CD4-positive, alpha-beta memory T cell (primary cell): ENCODE results near the gene NUP37. TPM values are rescaled to one million over a fixed set of nuclear protein-coding genes. Genes with fewer than 3 reads are reported as not detected.
A peak's percentile ranks its signal among the peaks of the same experiment; 100 is the strongest.
"Not testable (repeated sequence)": the region's sequence is repeated elsewhere in the genome, so short reads cannot be mapped to it uniquely, and the experiment has no call there.

Experiments used
- CTCF ChIA-PET: fragments of 350-600 bp; sonication (Branson Sonifier 250); formaldehyde crosslinking; loops from one replicate; lab custom pipeline; 2021; ENCODE audit warnings: inconsistent platforms; ENCODE audit not compliant: partially characterized antibody; lab: Charles Lee
- POLR2A ChIA-PET: fragments of 350-600 bp; sonication (Branson Sonifier 250); formaldehyde crosslinking; loops from one replicate; lab custom pipeline; 2021; ENCODE audit not compliant: partially characterized antibody; lab: Charles Lee
- DNase-seq, 5 donors: peaks; one replicate each; pipeline versions ENCODE4 v3.0.0 to v3.0.0-alpha.2; 2020 to 2022; ENCODE audit warnings: mixed read lengths in 1 of 5
- H3K27ac ChIP-seq: one replicate; pipeline ENCODE4 v1.7.0; 2013; ENCODE audit warnings: low read depth, low read length
- H3K27me3 ChIP-seq: 2 replicates; pipeline ENCODE4 v1.7.0; 2013; ENCODE audit warnings: mild to moderate bottlenecking, low read length, moderate library complexity; ENCODE audit not compliant: insufficient read depth
- H3K36me3 ChIP-seq: 2 replicates; pipeline ENCODE4 v1.7.0; 2013; ENCODE audit warnings: mild to moderate bottlenecking, low read length, moderate library complexity; ENCODE audit not compliant: insufficient read depth
- H3K4me1 ChIP-seq: 2 replicates; pipeline ENCODE4 v1.7.0; 2013; ENCODE audit warnings: mild to moderate bottlenecking, low read length, moderate library complexity; ENCODE audit not compliant: insufficient read depth
- H3K4me3 ChIP-seq, 2 donors: one replicate each; pipeline ENCODE4 v1.7.0; 2013; ENCODE audit warnings: low read length in 2 of 2, mild to moderate bottlenecking in 1 of 2
- H3K9me3 ChIP-seq, 2 donors: one replicate each; pipeline ENCODE4 v1.7.0; 2013; ENCODE audit warnings: low read length in 2 of 2, control low read depth in 1 of 2; ENCODE audit not compliant: control insufficient read depth in 1 of 2
- H3K27ac Mint-ChIP-seq, 7 donors: one replicate each; pipeline ENCODE4 v1.8.0; 2020 to 2021; ENCODE audit warnings: mixed read lengths in 7 of 7, mild to moderate bottlenecking in 6 of 7, inconsistent platforms in 3 of 7, moderate library complexity in 3 of 7
- H3K27me3 Mint-ChIP-seq, 2 donors: one replicate each; pipeline ENCODE4 v1.8.0; 2020 to 2021; ENCODE audit warnings: mixed read lengths in 2 of 2
- H3K36me3 Mint-ChIP-seq, 2 donors: one replicate each; pipeline ENCODE4 v1.8.0; 2020 to 2021; ENCODE audit warnings: mixed read lengths in 2 of 2, inconsistent platforms in 1 of 2, mild to moderate bottlenecking in 1 of 2
- H3K4me1 Mint-ChIP-seq, 4 donors: one replicate each; pipeline ENCODE4 v1.8.0; 2020 to 2021; ENCODE audit warnings: mixed read lengths in 4 of 4, mild to moderate bottlenecking in 1 of 4
- H3K4me3 Mint-ChIP-seq, 8 donors: one replicate each; pipeline ENCODE4 v1.8.0; 2020 to 2021; ENCODE audit warnings: mixed read lengths in 8 of 8, mild to moderate bottlenecking in 7 of 8, moderate library complexity in 6 of 8, inconsistent platforms in 3 of 8
- H3K9me3 Mint-ChIP-seq, 8 donors: one replicate each; pipeline ENCODE4 v1.8.0; 2020 to 2021; ENCODE audit warnings: mixed read lengths in 8 of 8, mild to moderate bottlenecking in 5 of 8, inconsistent platforms in 3 of 8, moderate library complexity in 1 of 8
- intact Hi-C: fragments of 100-400 bp; cut with micrococcal nuclease; formaldehyde crosslinking; loops from one replicate; pipeline ENCODE4 v1.15.1; 2023
- polyA plus RNA-seq, 2 donors: library from polyadenylated mRNA; unstranded; fragments of 300-500 nt; fragmentation: Illumina TruSeq; gene quantifications; one replicate each; pipeline ENCODE4 v1.2.3, GENCODE V29; 2021
- total RNA-seq, 2 experiments: library from RNA; stranded (reverse); gene quantifications; one replicate each; pipeline ENCODE4 v1.2.3, GENCODE V29; 2021

Gene NUP37
- total and polyA plus RNA-seq, 4 experiments from 2014 or later: 17.0 to 34.5 (median 25.7) TPM

DNA sequence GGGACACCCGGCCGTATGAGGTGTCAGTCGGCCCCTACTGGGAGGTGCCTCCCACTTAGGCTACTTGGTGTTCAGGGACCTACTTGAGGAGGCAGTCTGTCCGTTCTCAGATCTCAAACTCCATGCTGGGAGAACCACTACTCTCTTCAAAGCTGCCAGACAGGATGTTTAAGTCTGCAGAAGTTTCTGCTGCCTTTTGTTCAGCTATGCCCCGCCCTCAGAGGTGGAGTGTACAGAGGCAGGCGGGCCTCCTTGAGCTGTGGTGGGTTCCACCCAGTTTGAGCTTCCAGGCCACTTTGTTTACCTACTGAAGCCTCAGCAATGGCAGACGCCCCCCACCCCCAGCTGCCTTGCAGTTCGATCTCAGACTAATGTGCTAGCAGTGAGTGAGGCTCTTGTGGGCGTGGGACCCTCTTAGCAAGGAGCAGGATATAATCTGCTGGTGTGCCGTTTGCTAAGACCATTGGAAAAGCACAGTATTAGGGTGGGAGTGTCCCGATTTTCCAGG lies 23.0 kb upstream of the NUP37 start:
- H3K4me1 ChIP-seq, H3K4me3 ChIP-seq, H3K36me3 Mint-ChIP-seq, H3K9me3 ChIP-seq, H3K27ac ChIP-seq, H3K9me3 Mint-ChIP-seq, H3K4me1 Mint-ChIP-seq, H3K27me3 ChIP-seq, POLR2A ChIA-PET, H3K36me3 ChIP-seq, H3K27me3 Mint-ChIP-seq, intact Hi-C loops: not testable (repeated sequence)
- Mint-ChIP-seq H3K4me3 (peak overlapping the region in 4 of 8 donors; percentile 13 to 66 (median 39)), H3K27ac (peak overlapping the region in 1 of 7 donors; percentile 78)
- peak in 1 of 5 donors; percentile 3 for DNase-seq
- CTCF ChIA-PET: interaction anchor here (1.2 kb wide), 1 partner anchor 26 kb away, joined by 3 read pairs; no protein-coding TSS in a partner anchor

DNA sequence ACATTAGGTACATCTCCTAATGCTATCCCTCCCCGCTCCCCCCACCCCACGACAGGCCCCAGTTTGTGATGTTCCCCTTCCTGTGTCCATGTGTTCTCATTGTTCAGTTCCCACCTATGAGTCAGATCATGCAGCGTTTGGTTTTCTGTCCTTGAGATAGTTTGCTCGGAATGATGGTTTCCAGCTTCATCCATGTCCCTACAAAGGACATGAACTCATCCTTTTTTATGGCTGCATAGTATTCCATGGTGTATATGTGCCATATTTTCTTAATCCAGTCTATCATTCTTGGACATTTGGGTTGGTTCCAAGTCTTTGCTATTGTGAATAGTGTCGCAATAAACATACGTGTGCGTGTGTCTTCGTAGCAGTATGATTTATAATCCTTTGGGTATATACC lies 17.7 kb upstream of the NUP37 start:
- H3K36me3 Mint-ChIP-seq, H3K27me3 Mint-ChIP-seq, POLR2A ChIA-PET, H3K27me3 ChIP-seq, H3K9me3 Mint-ChIP-seq, H3K4me3 ChIP-seq, DNase-seq, H3K27ac Mint-ChIP-seq, H3K27ac ChIP-seq, CTCF ChIA-PET, H3K4me1 ChIP-seq, H3K36me3 ChIP-seq, intact Hi-C loops, H3K4me1 Mint-ChIP-seq, H3K4me3 Mint-ChIP-seq, H3K9me3 ChIP-seq: not testable (repeated sequence)

DNA sequence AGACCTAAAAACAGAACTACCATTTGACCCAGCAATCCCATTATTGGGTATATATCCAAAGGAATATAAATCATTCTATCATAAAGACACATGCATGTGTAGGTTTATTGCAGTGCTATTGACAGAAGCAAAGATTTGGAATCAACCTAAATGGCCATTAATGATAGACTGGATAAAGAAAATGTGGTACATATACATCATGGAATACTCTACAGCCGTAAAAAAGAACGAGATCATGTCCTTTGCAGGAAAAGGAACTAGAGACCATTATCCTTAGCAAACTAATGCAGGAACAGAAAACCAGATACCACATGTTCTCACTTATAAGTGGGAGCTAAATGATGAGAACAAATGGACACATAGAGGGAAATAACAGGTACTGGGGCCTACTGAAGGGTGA lies 11.5 kb upstream of the NUP37 start:
- POLR2A ChIA-PET, H3K9me3 Mint-ChIP-seq, H3K36me3 Mint-ChIP-seq, H3K4me3 Mint-ChIP-seq, H3K27me3 Mint-ChIP-seq, H3K27ac ChIP-seq, H3K9me3 ChIP-seq, intact Hi-C loops, H3K4me3 ChIP-seq, H3K36me3 ChIP-seq, H3K27ac Mint-ChIP-seq, H3K4me1 ChIP-seq, DNase-seq, H3K27me3 ChIP-seq, H3K4me1 Mint-ChIP-seq: not testable (repeated sequence)
- CTCF ChIA-PET: interaction anchor here (1.1 kb wide), 1 partner anchor 13 kb away, joined by 3 read pairs; no protein-coding TSS in a partner anchor

DNA sequence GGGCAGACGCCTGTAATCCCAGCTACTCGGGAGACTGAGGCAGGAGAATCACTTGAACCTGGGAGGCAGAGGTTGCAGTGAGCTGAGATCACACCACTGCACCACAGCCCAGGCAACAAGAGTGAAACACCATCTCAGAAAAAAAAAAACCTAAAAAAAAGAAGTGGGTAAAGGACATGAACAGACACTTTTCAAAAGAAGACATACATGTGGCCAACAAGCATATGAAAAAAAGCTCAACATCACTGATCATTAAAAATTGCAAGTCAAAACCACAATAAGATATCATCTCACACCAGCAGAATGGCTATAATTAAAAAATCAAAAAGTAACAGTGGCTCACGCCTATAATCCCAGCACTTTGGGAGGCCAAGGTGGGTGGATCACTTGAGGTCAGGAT lies 10.8 kb upstream of the NUP37 start:
- H3K4me3 Mint-ChIP-seq, H3K36me3 Mint-ChIP-seq, H3K27me3 ChIP-seq, H3K9me3 ChIP-seq, intact Hi-C loops, H3K9me3 Mint-ChIP-seq, H3K27ac ChIP-seq, H3K4me3 ChIP-seq, H3K4me1 ChIP-seq, H3K27me3 Mint-ChIP-seq, POLR2A ChIA-PET, H3K27ac Mint-ChIP-seq, H3K4me1 Mint-ChIP-seq, H3K36me3 ChIP-seq, DNase-seq: not testable (repeated sequence)
- CTCF ChIA-PET: interaction anchor here (1.1 kb wide), 1 partner anchor 14 kb away, joined by 3 read pairs; no protein-coding TSS in a partner anchor

DNA sequence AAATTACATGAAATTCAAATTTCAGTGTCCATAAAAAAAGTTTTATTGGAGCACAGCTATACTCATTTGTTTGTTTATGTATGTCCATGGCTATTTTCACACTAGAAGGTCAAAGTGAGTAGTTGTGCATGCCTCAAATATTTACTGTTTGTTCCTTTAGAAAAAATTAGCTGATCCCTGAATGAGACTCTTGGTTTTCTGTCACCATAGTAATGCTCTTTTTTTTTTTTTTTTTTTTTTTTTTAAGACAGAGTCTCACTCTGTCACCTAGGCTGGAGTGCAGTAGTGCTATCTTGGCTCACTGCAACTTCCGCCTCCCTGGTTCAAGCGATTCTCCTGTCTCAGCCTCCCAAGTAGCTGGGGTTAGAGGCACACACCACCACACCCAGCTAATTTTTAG lies 1.4 kb upstream of the NUP37 start:
- not testable (repeated sequence) for H3K27ac ChIP-seq, H3K4me3 ChIP-seq, H3K9me3 ChIP-seq, H3K27me3 Mint-ChIP-seq, DNase-seq, H3K27me3 ChIP-seq, H3K9me3 Mint-ChIP-seq, H3K4me3 Mint-ChIP-seq, H3K36me3 ChIP-seq
- ChIA-PET CTCF (interaction anchor here (0.9 kb wide), 1 partner anchor 48 kb away, joined by 3 read pairs; no protein-coding TSS in a partner anchor), POLR2A (interaction anchor here (0.9 kb wide), 1 partner anchor 60 kb away, joined by 4 read pairs; no protein-coding TSS in a partner anchor)
- intact Hi-C loops: loop anchor here (10.0 kb wide), 2 partner anchors 427 to 1917 kb away; partner anchors contain the start of genes ACTR6 and CHPT1
- peaks cover 12 to 35% (median 19%) of the 10 kb centered on the region in 4 donors for H3K4me1 Mint-ChIP-seq
- peak overlapping the region in 2 of 7 donors; percentile 92 to 94 for H3K27ac Mint-ChIP-seq
- H3K36me3 Mint-ChIP-seq: peaks cover 15 to 16% of the 10 kb centered on the region in 2 donors
- H3K4me1 ChIP-seq: peaks cover 24% of the 10 kb centered on the region

DNA sequence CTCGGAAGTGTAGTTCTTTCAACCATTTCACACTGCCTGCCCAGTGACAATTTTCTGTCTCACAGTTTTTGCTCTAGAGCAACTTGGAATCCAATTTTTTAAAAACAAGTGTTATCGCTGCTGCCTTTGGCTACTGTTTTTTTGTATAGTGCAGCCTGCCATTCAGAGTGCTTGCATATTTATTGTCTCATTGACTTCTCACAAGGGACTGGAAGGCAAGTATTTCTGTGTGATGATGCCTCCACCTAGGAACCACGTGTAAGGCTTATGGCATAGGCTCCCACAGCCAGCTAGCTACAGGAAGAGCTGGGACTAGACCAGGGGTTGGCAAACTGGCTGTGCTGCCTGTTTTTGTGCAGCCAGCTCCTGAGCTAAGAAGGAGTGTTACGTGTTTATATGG lies 972 bp upstream of the NUP37 start:
- H3K4me1 ChIP-seq: peaks cover 24% of the 10 kb centered on the region
- no peaks in the 10 kb centered on the region for H3K36me3 ChIP-seq
- peak overlapping the region; percentile 88 to 96 (median 94) for H3K27ac Mint-ChIP-seq
- H3K36me3 Mint-ChIP-seq: peaks cover 15 to 19% of the 10 kb centered on the region in 2 donors
- no peaks in the 10 kb centered on the region for H3K9me3 Mint-ChIP-seq
- POLR2A ChIA-PET: interaction anchor here (0.6 to 2.5 kb wide), 2 partner anchors 60 to 178 kb away, joined by 4 to 23 read pairs; partner anchors contain the start of gene WASHC3
- H3K27me3 Mint-ChIP-seq: no peaks in the 10 kb centered on the region
- intact Hi-C loops: loop anchor here (1.0 to 10.0 kb wide), 3 partner anchors 59 to 1916 kb away; partner anchors contain the start of genes ACTR6 and CHPT1
- CTCF ChIA-PET: interaction anchor here (1.2 kb wide), 1 partner anchor 29 kb away, joined by 3 read pairs; no protein-coding TSS in a partner anchor
- peak overlapping the region; percentile 86 to 96 (median 92) for H3K4me3 Mint-ChIP-seq
- H3K27me3 ChIP-seq: no peaks in the 10 kb centered on the region
- H3K4me1 Mint-ChIP-seq: peaks cover 12 to 35% (median 19%) of the 10 kb centered on the region in 4 donors
- no peak for DNase-seq
- peak overlapping the region; percentile 93 for H3K27ac ChIP-seq
- H3K4me3 ChIP-seq: peak overlapping the region; percentile 86 to 95
- H3K9me3 ChIP-seq: no peaks in the 10 kb centered on the region

DNA sequence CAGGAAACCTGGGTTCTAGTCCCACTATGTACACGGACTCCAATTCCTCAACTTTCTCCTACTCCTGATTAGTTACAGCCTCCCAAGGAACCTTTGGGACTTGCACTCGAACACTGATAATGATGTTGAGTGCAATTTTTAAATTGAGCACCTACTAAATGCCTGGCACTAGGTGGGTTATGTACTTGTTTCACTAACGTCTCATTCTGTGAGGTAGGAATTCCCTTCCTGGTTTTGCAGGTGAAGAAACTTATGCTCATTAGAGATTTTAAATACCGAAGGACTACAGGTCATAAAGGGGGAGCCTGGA lies 605 bp upstream of the NUP37 start:
- H3K27me3 Mint-ChIP-seq: no peaks in the 10 kb centered on the region
- H3K4me1 Mint-ChIP-seq: peaks cover 12 to 35% (median 19%) of the 10 kb centered on the region in 4 donors
- Histone ChIP-seq H3K4me1 (peaks cover 24% of the 10 kb centered on the region), H3K36me3 (no peaks in the 10 kb centered on the region), H3K27me3 (no peaks in the 10 kb centered on the region), H3K4me3 (peak overlapping the region; percentile 86 to 95), H3K9me3 (no peaks in the 10 kb centered on the region), H3K27ac (peak overlapping the region; percentile 93)
- H3K4me3 Mint-ChIP-seq: peak overlapping the region; percentile 86 to 96 (median 92)
- intact Hi-C loops: loop anchor here (1.0 to 10.0 kb wide), 3 partner anchors 58 to 1916 kb away; partner anchors contain the start of genes ACTR6 and CHPT1
- DNase-seq: no peak
- POLR2A ChIA-PET: interaction anchor here (0.6 to 2.5 kb wide), 2 partner anchors 59 to 178 kb away, joined by 4 to 23 read pairs; partner anchors contain the start of gene WASHC3
- H3K9me3 Mint-ChIP-seq: no peaks in the 10 kb centered on the region
- peaks cover 16 to 22% of the 10 kb centered on the region in 2 donors for H3K36me3 Mint-ChIP-seq
- CTCF ChIA-PET: interaction anchor here (1.2 kb wide), 1 partner anchor 29 kb away, joined by 3 read pairs; no protein-coding TSS in a partner anchor
- peak overlapping the region; percentile 88 to 96 (median 94) for H3K27ac Mint-ChIP-seq
